BE2C (cell line): Measurements from ENCODE around the gene MAP3K5.

Experiments used
- DNase-seq: peaks from one replicate; pipeline ENCODE4 v3.0.0-alpha.2; 2020
- H3K27me3 ChIP-seq: fragments of 250-450 bp; sonication (Bioruptor Pico); 2 replicates; pipeline ENCODE4 v1.5.1; 2020; ENCODE audit warnings: mild to moderate bottlenecking
- H3K36me3 ChIP-seq: fragments of 250-450 bp; sonication (Bioruptor Pico); 2 replicates; pipeline ENCODE4 v1.5.1; 2020; ENCODE audit warnings: mild to moderate bottlenecking
- H3K4me1 ChIP-seq: fragments of 250-450 bp; sonication (Bioruptor Pico); 2 replicates; pipeline ENCODE4 v1.5.1; 2020
- H3K4me3 ChIP-seq: 2 replicates; pipeline ENCODE4 v1.5.1; 2011; ENCODE audit warnings: low read depth, low read length
- H3K9me3 ChIP-seq: fragments of 250-450 bp; sonication (Bioruptor Pico); 2 replicates; pipeline ENCODE4 v1.5.1; 2020
- CTCF ChIP-seq: IDR thresholded peaks from 2 replicates; pipeline ENCODE4 v1.5.1; 2012; ENCODE audit warnings: mild to moderate bottlenecking, low read depth, low read length

MAP3K5 gene

DNA sequence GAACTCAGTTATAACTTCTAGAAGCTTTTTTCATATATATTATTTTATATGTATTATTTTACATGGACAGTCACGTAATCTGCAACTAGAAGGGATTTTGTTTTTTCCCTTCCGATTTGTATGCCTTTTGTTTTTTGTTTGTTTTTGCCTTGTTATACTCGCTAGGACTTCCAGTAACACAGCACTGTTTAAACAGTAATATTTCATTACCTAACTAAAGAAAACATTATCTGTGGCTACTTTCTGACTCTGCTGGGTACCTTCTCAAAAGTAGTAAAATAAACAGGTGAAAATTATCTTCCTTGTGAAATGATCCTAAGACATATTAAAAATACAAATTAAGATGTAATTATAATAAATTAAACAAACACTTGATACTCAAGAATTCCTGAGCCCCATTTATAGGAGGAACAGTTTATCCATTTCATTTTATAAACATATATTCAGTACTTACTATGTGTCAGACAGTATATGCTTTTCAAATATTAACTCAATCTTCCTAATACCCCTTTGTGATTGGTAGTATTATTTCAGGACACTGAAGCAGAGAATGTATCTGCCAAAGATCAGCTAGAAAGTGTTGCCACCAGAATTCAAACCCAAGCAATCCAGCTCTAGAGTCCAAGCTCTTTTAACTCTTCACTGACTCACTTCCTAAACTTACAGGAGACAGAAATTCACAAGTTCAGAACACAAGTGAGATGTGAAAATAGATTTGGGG is 65.3 kb downstream of the MAP3K5 start:
- no peak for TF ChIP-seq CTCF
- DNase-seq = no peak
- Histone ChIP-seq H3K9me3 (no peaks in the 10 kb centered on the region), H3K27me3 (no peaks in the 10 kb centered on the region), H3K4me3 (no peak overlapping the region), H3K36me3 (no peaks in the 10 kb centered on the region), H3K4me1 (peaks cover 14% of the 10 kb centered on the region)

- H3K9me3 ChIP-seq = peaks cover 2% of the 10 kb centered on the region; the same call in 1 of the 2 replicates
- H3K36me3 ChIP-seq = no peaks in the 10 kb centered on the region
- H3K4me1 ChIP-seq = peaks cover 14% of the 10 kb centered on the region
- DNase-seq = no peak
- H3K27me3 ChIP-seq = no peaks in the 10 kb centered on the region
- H3K4me3 ChIP-seq = no peak overlapping the region
- no peak for TF ChIP-seq CTCF
Measured at GRCh38 chr6:136725124-136725523, 67.2 kb downstream of the MAP3K5 start.

- H3K27me3 ChIP-seq = no peaks in the 10 kb centered on the region
- TF ChIP-seq CTCF = no peak
- H3K4me3 ChIP-seq = no peak overlapping the region
- peaks cover 10% of the 10 kb centered on the region for H3K4me1 ChIP-seq
- no peaks in the 10 kb centered on the region for H3K36me3 ChIP-seq
- no peak for DNase-seq
- H3K9me3 ChIP-seq = peaks cover 2% of the 10 kb centered on the region; the same call in 1 of the 2 replicates
Measured at GRCh38 chr6:136723780-136724179, 68.5 kb downstream of the MAP3K5 start.

GRCh38 chr6:136721467-136721866 is 70.8 kb downstream of the MAP3K5 start:
- DNase-seq = no peak
- TF ChIP-seq CTCF = no peak
- Histone ChIP-seq H3K4me3 (no peak overlapping the region), H3K36me3 (no peaks in the 10 kb centered on the region), H3K9me3 (peaks cover 2% of the 10 kb centered on the region; the same call in 1 of the 2 replicates), H3K27me3 (no peaks in the 10 kb centered on the region), H3K4me1 (no peaks in the 10 kb centered on the region)

DNA sequence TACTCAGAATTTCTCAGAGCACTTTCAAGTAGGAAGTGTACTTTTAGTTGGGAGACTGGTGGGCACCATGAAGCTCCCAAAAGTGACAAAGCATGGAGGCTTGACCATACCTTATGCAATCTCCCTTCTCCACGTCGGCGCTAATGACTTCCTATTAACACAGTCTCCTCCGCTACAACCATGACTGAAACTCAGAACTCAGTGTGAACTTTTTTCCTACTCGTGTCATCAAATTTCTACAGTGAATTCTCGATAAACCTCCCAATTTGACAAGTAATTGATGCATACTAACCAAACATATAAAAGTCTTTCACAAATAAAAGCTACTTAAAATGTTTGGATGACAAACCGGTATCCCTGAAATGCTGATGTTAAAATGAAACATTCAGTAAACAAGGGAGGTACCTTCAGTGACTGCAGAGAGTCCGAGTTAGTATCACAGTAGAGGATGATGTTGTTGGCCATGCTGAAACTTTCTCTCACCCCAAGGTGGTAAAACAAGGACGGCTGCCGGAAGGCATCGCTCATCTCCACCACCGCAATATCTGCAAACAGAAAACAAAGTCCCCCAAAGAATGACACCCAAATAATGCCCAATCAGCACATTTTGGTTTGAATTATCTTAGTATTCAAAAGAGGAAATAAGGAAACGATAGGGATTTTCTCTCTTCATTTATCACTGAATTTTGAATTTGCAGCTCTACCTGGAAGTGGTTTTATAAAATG is 72.1 kb downstream of the MAP3K5 start:
- H3K4me1 ChIP-seq = no peaks in the 10 kb centered on the region

More for the DNA sequence above, 72.1 kb downstream of the MAP3K5 start:
- DNase-seq = no peak
- Histone ChIP-seq H3K9me3 (peaks cover 2% of the 10 kb centered on the region; the same call in 1 of the 2 replicates), H3K27me3 (no peaks in the 10 kb centered on the region), H3K4me3 (no peak overlapping the region), H3K36me3 (no peaks in the 10 kb centered on the region)
- no peak for TF ChIP-seq CTCF
